HG03139 (cell line): Measurements from ENCODE around the gene ARFIP1.
"Not testable (repeated sequence)": the region's sequence is repeated elsewhere in the genome, so short reads cannot be mapped to it uniquely, and the experiment has no call there.

ENCODE experiments used
- ATAC-seq: cut with Tn5 transposase; IDR thresholded peaks from one replicate; pipeline ENCODE4 v1.9.1; 2021; ENCODE audit not compliant: unreplicated experiment

The ARFIP1 gene

GRCh38 chr4:152843481-152844090 lies 63.8 kb downstream of the ARFIP1 start:
- no peak for ATAC-seq

- ATAC-seq = no peak
These were observed 67.6 kb downstream of the ARFIP1 start for GRCh38 chr4:152847376-152847775.

GRCh38 chr4:152848508-152848907 lies 68.8 kb downstream of the ARFIP1 start:
- ATAC-seq = no peak

- ATAC-seq = no peak
These were observed 69.6 kb downstream of the ARFIP1 start for GRCh38 chr4:152849350-152849749.

- no peak for ATAC-seq
These were observed 70.6 kb downstream of the ARFIP1 start for GRCh38 chr4:152850377-152850776.

GRCh38 chr4:152851226-152851625 lies 71.5 kb downstream of the ARFIP1 start:
- no peak for ATAC-seq

- ATAC-seq = no peak
These were observed 73.5 kb downstream of the ARFIP1 start for GRCh38 chr4:152853293-152853692.

- not testable (repeated sequence) for ATAC-seq
These were observed 74.3 kb downstream of the ARFIP1 start for GRCh38 chr4:152854016-152854415.

- no peak for ATAC-seq
These were observed 77.2 kb downstream of the ARFIP1 start for GRCh38 chr4:152856960-152857359.

GRCh38 chr4:152858934-152859333 lies 79.2 kb downstream of the ARFIP1 start:
- no peak for ATAC-seq

GRCh38 chr4:152860046-152860445 lies 80.3 kb downstream of the ARFIP1 start:
- no peak for ATAC-seq

- ATAC-seq = no peak
These were observed 82.9 kb downstream of the ARFIP1 start for GRCh38 chr4:152862608-152863007.

GRCh38 chr4:152864361-152864760 lies 84.6 kb downstream of the ARFIP1 start:
- no peak for ATAC-seq

- not testable (repeated sequence) for ATAC-seq
These were observed 86.8 kb downstream of the ARFIP1 start for GRCh38 chr4:152866432-152866993.

- ATAC-seq = no peak
These were observed 90.9 kb downstream of the ARFIP1 start for GRCh38 chr4:152870606-152871005.

GRCh38 chr4:152875261-152875660 lies 95.5 kb downstream of the ARFIP1 start:
- ATAC-seq = no peak

- ATAC-seq = no peak
These were observed 98.1 kb downstream of the ARFIP1 start for GRCh38 chr4:152877868-152878267.

- ATAC-seq = no peak
These were observed 100.5 kb downstream of the ARFIP1 start for GRCh38 chr4:152880263-152880662.

- ATAC-seq = no peak
These were observed 102.2 kb downstream of the ARFIP1 start for GRCh38 chr4:152881974-152882373.

GRCh38 chr4:152885185-152885584 lies 105.4 kb downstream of the ARFIP1 start:
- no peak for ATAC-seq

GRCh38 chr4:152886201-152886600 lies 106.4 kb downstream of the ARFIP1 start:
- no peak for ATAC-seq

- ATAC-seq = no peak
These were observed 108.2 kb downstream of the ARFIP1 start for GRCh38 chr4:152887981-152888380.

- no peak for ATAC-seq
These were observed 113.2 kb downstream of the ARFIP1 start for GRCh38 chr4:152892974-152893373.
